Measurements from ENCODE around the gene MED13L.

The MED13L gene

GRCh38 chr12:116011217-116011616, 266.3 kb downstream of the MED13L start:
- no peak overlapping the region for H3K4me3 ChIP-seq (ENCODE audit: low read depth, low read length)
- TF ChIP-seq CTCF (conservative IDR thresholded peaks at IDR 0.05; ENCODE audit: low read depth, low read length) = no peak
- no peak for DNase-seq (ENCODE audit: low read depth)

DNA sequence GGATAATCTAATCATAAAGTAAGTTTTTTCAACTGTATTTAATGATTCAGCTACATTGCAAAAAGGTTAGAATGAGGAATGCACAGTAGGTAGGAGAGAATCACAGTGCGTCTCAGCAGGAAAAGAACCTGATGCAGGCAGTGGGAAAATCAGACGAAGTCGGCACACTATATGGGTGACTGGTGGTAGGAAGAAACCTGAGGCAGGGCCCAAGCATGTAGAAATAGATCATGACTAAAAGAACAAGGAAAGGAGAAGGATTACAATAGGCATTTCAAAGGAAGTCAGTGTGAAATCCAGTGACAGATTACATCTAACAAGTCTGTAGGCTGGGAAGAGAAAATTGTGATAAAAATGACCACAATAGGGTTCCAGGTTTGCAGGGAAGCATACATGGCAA, 267.0 kb downstream of the MED13L start:
- no peak overlapping the region for H3K4me3 ChIP-seq (ENCODE audit: low read depth, low read length)
- TF ChIP-seq CTCF (conservative IDR thresholded peaks at IDR 0.05; ENCODE audit: low read depth, low read length) = no peak
- DNase-seq (ENCODE audit: low read depth) = no peak

DNA sequence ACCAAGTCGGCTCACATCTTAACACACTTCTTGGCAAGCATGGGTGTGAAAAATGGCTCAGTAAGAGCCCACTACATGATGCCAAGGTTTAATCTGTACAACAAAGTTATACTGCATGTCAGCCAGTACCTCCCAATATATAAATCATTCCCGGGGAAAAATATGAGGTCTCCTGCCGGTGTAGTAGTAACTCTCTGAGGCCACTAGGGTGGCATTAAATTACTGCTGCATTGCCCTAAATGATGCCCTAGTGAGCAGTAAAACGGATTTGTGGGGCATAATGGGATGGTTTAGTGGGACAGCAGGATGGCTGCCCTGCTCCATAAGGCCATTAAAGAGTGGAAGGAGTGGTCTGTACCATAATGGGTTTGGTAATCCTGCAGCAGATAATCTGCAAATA, 267.7 kb downstream of the MED13L start:
- TF ChIP-seq CTCF (conservative IDR thresholded peaks at IDR 0.05; ENCODE audit: low read depth, low read length) = peak; percentile 54
- no peak for DNase-seq (ENCODE audit: low read depth)
- H3K4me3 ChIP-seq (ENCODE audit: low read depth, low read length) = no peak overlapping the region

DNA sequence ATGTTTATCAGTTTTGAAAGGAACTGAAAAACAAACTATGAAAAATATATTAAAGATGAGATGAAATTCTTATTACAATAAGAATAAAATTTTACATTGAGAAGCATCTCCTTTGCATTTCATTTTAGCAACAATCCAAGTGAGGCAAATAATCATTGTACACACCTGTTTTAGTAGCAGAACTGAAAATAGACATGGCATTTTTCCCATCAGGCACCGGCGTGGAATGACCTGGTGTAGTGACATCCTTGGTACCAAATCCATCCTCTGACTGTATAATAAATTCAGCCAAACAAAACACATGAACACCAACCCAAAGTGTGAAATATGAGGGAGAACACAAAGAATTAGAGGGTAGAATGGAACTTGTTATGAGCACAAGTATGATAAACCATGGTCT, 271.4 kb downstream of the MED13L start:
- DNase-seq (ENCODE audit: low read depth) = no peak
- TF ChIP-seq CTCF (conservative IDR thresholded peaks at IDR 0.05; ENCODE audit: low read depth, low read length) = no peak
- H3K4me3 ChIP-seq (ENCODE audit: low read depth, low read length) = no peak overlapping the region

DNA sequence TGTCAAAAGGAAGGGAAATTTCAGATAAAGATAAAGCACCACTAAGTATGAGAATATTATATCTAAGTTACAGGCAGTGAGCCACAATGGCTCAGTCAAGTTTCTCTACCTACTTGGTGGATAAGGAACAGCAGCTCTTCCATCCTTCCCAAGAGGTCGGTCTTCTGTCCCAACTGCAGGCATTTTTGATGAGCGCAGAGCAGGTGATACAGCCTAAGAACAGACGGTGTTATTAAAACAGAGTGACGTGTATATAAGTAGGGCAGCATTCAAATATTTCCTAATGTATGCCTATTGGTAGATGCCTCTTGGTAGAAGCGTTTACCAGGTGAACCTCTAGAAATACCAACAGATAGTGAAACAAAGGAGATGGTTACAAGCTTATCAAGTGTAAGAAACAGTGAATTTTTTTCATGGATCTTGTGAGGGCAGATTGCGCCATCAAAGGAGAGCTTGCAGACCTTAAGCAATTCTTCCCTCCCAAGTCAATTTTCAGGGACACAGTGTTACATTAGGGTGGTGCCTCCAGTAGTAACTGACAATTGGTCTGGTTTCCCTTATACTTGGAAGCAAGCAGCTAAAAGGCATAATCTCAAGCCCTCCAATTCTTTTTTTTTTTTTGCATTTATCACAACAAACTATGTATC, 274.5 kb downstream of the MED13L start:
- no peak overlapping the region for H3K4me3 ChIP-seq (ENCODE audit: low read depth, low read length)
- peak; percentile 66 for DNase-seq (ENCODE audit: low read depth)
- TF ChIP-seq CTCF (conservative IDR thresholded peaks at IDR 0.05; ENCODE audit: low read depth, low read length) = no peak

- DNase-seq (ENCODE audit: low read depth) = no peak
- no peak for TF ChIP-seq CTCF (conservative IDR thresholded peaks at IDR 0.05; ENCODE audit: low read depth, low read length)
- H3K4me3 ChIP-seq (ENCODE audit: low read depth, low read length) = no peak overlapping the region
These were observed 277.2 kb downstream of the MED13L start for GRCh38 chr12:116000252-116000651.

DNA sequence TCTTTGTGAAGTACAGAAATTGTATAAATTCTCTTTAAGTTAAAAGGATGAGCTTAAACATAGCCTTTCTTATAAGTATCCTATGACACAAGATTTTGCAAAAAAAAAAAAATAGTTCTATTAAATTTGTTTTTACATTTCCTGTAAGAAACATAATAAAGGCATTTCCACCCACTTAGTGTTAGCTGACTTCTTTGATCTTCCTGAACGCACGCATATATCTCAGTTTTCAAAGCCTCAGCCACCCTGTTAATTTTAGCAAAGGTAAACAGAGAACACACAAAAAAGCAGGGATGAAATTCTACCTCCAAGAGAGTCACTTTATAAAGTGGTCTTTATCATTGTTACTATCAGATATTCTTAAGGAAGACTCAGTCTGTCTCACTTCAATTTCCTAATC, 277.9 kb downstream of the MED13L start:
- no peak for TF ChIP-seq CTCF (conservative IDR thresholded peaks at IDR 0.05; ENCODE audit: low read depth, low read length)
- DNase-seq (ENCODE audit: low read depth) = no peak
- H3K4me3 ChIP-seq (ENCODE audit: low read depth, low read length) = no peak overlapping the region

Measured in choroid plexus epithelial cell (primary cell).